ENCODE data around the gene ZBED3.

ZBED3 gene

DNA sequence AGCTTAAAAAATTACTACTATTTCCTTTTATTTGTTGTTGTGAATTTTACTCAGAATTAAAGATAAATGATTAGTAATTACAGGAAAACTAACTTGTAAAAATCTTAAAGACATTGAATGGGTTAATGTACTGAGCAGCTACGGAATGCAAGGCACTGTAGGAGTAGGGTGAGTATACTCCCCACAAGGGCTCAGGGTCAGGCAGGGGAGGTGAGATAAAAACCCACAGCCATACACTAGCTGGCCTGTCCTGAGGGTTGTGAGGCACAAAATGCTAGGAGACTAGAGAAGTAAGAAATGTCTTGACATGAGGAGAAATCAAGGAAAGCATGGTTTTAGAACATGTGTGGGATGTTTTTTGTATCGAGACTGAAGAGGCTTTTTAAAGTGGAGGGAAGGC, 13.4 kb downstream of the ZBED3 start:
- ATAC-seq (ENCODE audit: insufficient read depth, low read depth) (no peak), DNase-seq (no peak)
- H3K4me2 ChIP-seq (ENCODE audit: insufficient read depth, low read length) = no peak overlapping the region
- H2AFZ ChIP-seq (ENCODE audit: low read depth, low read length) = no peak overlapping the region
- H4K20me1 ChIP-seq (ENCODE audit: insufficient read depth, low read length) = peaks cover 21% of the 10 kb centered on the region; the same call in 1 of the 2 replicates
- H3K4me1 ChIP-seq (ENCODE audit: insufficient read depth, low read length) = no peaks in the 10 kb centered on the region
- no peak overlapping the region for H3K27ac ChIP-seq (ENCODE audit: low read length)
- no peak overlapping the region for H3K4me3 ChIP-seq (ENCODE audit: low read depth in 1 of 2, low read length in 2 of 2)
- no peaks in the 10 kb centered on the region for H3K9me3 ChIP-seq (ENCODE audit: insufficient read depth, low read length, severe bottlenecking)
- H3K9ac ChIP-seq (ENCODE audit: low read depth, low read length) = no peak overlapping the region
- peaks cover 12% of the 10 kb centered on the region for H3K79me2 ChIP-seq (ENCODE audit: insufficient read depth, low read length)
- H3K36me3 ChIP-seq (ENCODE audit: insufficient read depth, low read length) = peaks cover 50% of the 10 kb centered on the region
- H3K27me3 ChIP-seq (ENCODE audit: insufficient read depth, low read length, poor library complexity) = no peaks in the 10 kb centered on the region
- TF ChIP-seq EZH2 (IDR thresholded peaks at IDR 0.05; ENCODE audit: borderline replicate concordance, low read depth, low read length, severe bottlenecking) = no peak
- no peak for TF ChIP-seq CTCF (IDR thresholded peaks at IDR 0.05; ENCODE audit: borderline replicate concordance, extremely low read depth, low read length, poor library complexity, severe bottlenecking)

DNA sequence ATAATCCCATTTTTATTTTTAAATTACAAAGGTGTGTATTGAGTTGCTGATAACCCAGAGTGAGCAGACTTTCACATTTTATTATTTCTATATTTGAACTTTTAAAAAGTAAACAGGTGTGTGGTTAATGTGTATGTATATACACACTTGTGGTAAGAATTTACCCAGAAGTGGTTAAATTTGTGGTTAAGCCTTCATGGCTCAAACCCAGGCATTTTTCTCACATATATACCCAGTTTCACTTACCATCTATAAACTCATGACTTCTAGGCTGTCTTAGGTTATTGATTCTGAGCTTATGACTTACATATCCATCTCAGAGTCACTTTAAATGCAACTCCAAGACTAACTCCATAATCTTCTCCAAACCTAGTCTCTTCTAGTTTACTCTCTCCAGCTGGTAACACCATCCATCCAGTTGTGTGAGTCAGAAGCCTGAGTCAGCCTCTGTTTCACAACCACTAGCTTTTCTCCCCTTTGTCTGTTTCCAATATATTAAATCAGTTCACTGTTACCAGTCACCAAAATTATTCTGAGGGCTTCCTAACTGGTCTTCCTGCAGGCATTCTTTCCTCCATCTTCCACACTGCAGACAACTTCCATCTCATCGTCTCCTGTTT, 20.2 kb downstream of the ZBED3 start:
- Histone ChIP-seq H3K36me3 (ENCODE audit: insufficient read depth, low read length) (peaks cover 57% of the 10 kb centered on the region), H3K79me2 (ENCODE audit: insufficient read depth, low read length) (no peaks in the 10 kb centered on the region), H3K4me1 (ENCODE audit: insufficient read depth, low read length) (no peaks in the 10 kb centered on the region), H3K9ac (ENCODE audit: low read depth, low read length) (no peak overlapping the region), H3K9me3 (ENCODE audit: insufficient read depth, low read length, severe bottlenecking) (no peaks in the 10 kb centered on the region), H3K27ac (ENCODE audit: low read length) (no peak overlapping the region), H2AFZ (ENCODE audit: low read depth, low read length) (no peak overlapping the region), H3K27me3 (ENCODE audit: insufficient read depth, low read length, poor library complexity) (no peaks in the 10 kb centered on the region), H3K4me2 (ENCODE audit: insufficient read depth, low read length) (no peak overlapping the region), H3K4me3 (ENCODE audit: low read depth in 1 of 2, low read length in 2 of 2) (no peak overlapping the region), H4K20me1 (ENCODE audit: insufficient read depth, low read length) (no peaks in the 10 kb centered on the region)
- DNase-seq (no peak), ATAC-seq (ENCODE audit: insufficient read depth, low read depth) (peak; percentile 75)
- TF ChIP-seq EZH2 (IDR thresholded peaks at IDR 0.05; ENCODE audit: borderline replicate concordance, low read depth, low read length, severe bottlenecking) (no peak), CTCF (IDR thresholded peaks at IDR 0.05; ENCODE audit: borderline replicate concordance, extremely low read depth, low read length, poor library complexity, severe bottlenecking) (no peak)

- Histone ChIP-seq H2AFZ (ENCODE audit: low read depth, low read length) (no peak overlapping the region), H3K4me1 (ENCODE audit: insufficient read depth, low read length) (no peaks in the 10 kb centered on the region), H3K36me3 (ENCODE audit: insufficient read depth, low read length) (peaks cover 65% of the 10 kb centered on the region), H3K79me2 (ENCODE audit: insufficient read depth, low read length) (no peaks in the 10 kb centered on the region), H4K20me1 (ENCODE audit: insufficient read depth, low read length) (no peaks in the 10 kb centered on the region), H3K27ac (ENCODE audit: low read length) (no peak overlapping the region), H3K9me3 (ENCODE audit: insufficient read depth, low read length, severe bottlenecking) (no peaks in the 10 kb centered on the region), H3K4me3 (ENCODE audit: low read depth in 1 of 2, low read length in 2 of 2) (no peak overlapping the region), H3K4me2 (ENCODE audit: insufficient read depth, low read length) (no peak overlapping the region), H3K9ac (ENCODE audit: low read depth, low read length) (no peak overlapping the region), H3K27me3 (ENCODE audit: insufficient read depth, low read length, poor library complexity) (no peaks in the 10 kb centered on the region)
- no peak for DNase-seq
- ATAC-seq (ENCODE audit: insufficient read depth, low read depth) = no peak
- TF ChIP-seq CTCF (IDR thresholded peaks at IDR 0.05; ENCODE audit: borderline replicate concordance, extremely low read depth, low read length, poor library complexity, severe bottlenecking) = no peak
- no peak for TF ChIP-seq EZH2 (IDR thresholded peaks at IDR 0.05; ENCODE audit: borderline replicate concordance, low read depth, low read length, severe bottlenecking)
These were observed 20.9 kb downstream of the ZBED3 start for GRCh38 chr5:77066184-77066583.

Measured in DND-41 (cell line).